Measurements from ENCODE around the gene PRMT7.

- TF ChIP-seq CTCF (IDR thresholded peaks at IDR 0.05) (no peak), EZH2 (IDR thresholded peaks at IDR 0.05; ENCODE audit: borderline replicate concordance, insufficient read depth, low read depth, low read length, poor library complexity, severe bottlenecking) (no peak)
Observed at GRCh38 chr16:68369697-68370580, 59.1 kb downstream of the PRMT7 start.
